Astrocyte (in vitro differentiated cells and primary cell): ENCODE measurements around the gene USP17L27. TPM values are rescaled to one million over a fixed set of nuclear protein-coding genes. Genes with fewer than 3 reads are reported as not detected.
"Not testable (repeated sequence)": the region's sequence is repeated elsewhere in the genome, so short reads cannot be mapped to it uniquely, and the experiment has no call there.

Source experiments
- DNase-seq: peaks from one replicate; pipeline ENCODE4 v3.0.0-alpha.2; 2010; ENCODE audit warnings: low read depth
- FAIRE-seq: peaks from 2 replicates; lab custom pipeline; 2011; peaks lifted over from hg19 to GRCh38; lab: Jason Lieb, UNC
- H2AFZ ChIP-seq: 2 replicates; pipeline ENCODE4 v1.6.0; 2012; ENCODE audit warnings: low read depth, low read length, inconsistent platforms
- H3K27ac ChIP-seq: 2 replicates; pipeline ENCODE4 v1.5.1; 2011; ENCODE audit warnings: low read depth, low read length, inconsistent platforms
- H3K27me3 ChIP-seq: 2 replicates; pipeline ENCODE4 v1.6.0; 2011; ENCODE audit warnings: low read length, inconsistent platforms; ENCODE audit not compliant: insufficient read depth
- H3K36me3 ChIP-seq: 2 replicates; pipeline ENCODE4 v1.5.1; 2011; ENCODE audit warnings: low read length, inconsistent platforms; ENCODE audit not compliant: insufficient read depth
- H3K4me1 ChIP-seq: 2 replicates; pipeline ENCODE4 v1.5.1; 2011; ENCODE audit warnings: low read length, inconsistent platforms; ENCODE audit not compliant: insufficient read depth
- H3K4me2 ChIP-seq: 2 replicates; pipeline ENCODE4 v1.6.0; 2012; ENCODE audit warnings: low read length, inconsistent platforms
- H3K4me3 ChIP-seq: 2 replicates; pipeline ENCODE4 v1.5.1; 2011; ENCODE audit warnings: low read depth, mild to moderate bottlenecking, low read length, inconsistent platforms; ENCODE audit not compliant: insufficient read depth
- H3K79me2 ChIP-seq: 2 replicates; pipeline ENCODE4 v1.6.0; 2012; ENCODE audit warnings: mild to moderate bottlenecking, low read length, inconsistent platforms; ENCODE audit not compliant: insufficient read depth
- H3K9ac ChIP-seq: 2 replicates; pipeline ENCODE4 v1.6.0; 2012; ENCODE audit warnings: mild to moderate bottlenecking, low read length, inconsistent platforms
- H3K9me3 ChIP-seq: 2 replicates; pipeline ENCODE4 v1.5.1; 2012; ENCODE audit warnings: low read depth, mild to moderate bottlenecking, low read length, inconsistent platforms; ENCODE audit not compliant: insufficient read depth
- H4K20me1 ChIP-seq: 2 replicates; pipeline ENCODE4 v1.6.0; 2012; ENCODE audit warnings: low read length, inconsistent platforms; ENCODE audit not compliant: insufficient read depth
- H3K27ac Mint-ChIP-seq: one replicate; pipeline ENCODE4 v1.8.0; 2021; ENCODE audit warnings: mild to moderate bottlenecking, mixed read lengths; ENCODE audit not compliant: unreplicated experiment
- H3K27me3 Mint-ChIP-seq: one replicate; pipeline ENCODE4 v1.8.0; 2021; ENCODE audit warnings: low read depth, mixed read lengths; ENCODE audit not compliant: unreplicated experiment
- H3K36me3 Mint-ChIP-seq: one replicate; pipeline ENCODE4 v1.8.0; 2021; ENCODE audit warnings: low read depth, mixed read lengths; ENCODE audit not compliant: unreplicated experiment
- H3K4me1 Mint-ChIP-seq: one replicate; pipeline ENCODE4 v1.8.0; 2021; ENCODE audit warnings: low read depth, mixed read lengths; ENCODE audit not compliant: unreplicated experiment
- H3K4me3 Mint-ChIP-seq: one replicate; pipeline ENCODE4 v1.8.0; 2021; ENCODE audit warnings: mild to moderate bottlenecking, moderate library complexity, mixed read lengths; ENCODE audit not compliant: unreplicated experiment
- H3K9me3 Mint-ChIP-seq: one replicate; pipeline ENCODE4 v1.8.0; 2021; ENCODE audit warnings: mild to moderate bottlenecking, mixed read lengths; ENCODE audit not compliant: unreplicated experiment
- total RNA-seq: library from RNA; stranded (reverse); gene quantifications from 2 replicates; pipeline ENCODE4 v1.2.1, GENCODE V29; 2021

Gene USP17L27
- total RNA-seq, 1 donor from 2014 or later: not detected

GRCh38 chr4:9348593-9348992, 4.6 kb downstream of the USP17L27 start, which contains the start of gene USP17L28:
Gene USP17L28 (plus strand): TSS chr4:9348893. CDS start chr4:9348893, 0 bp downstream.
- not testable (repeated sequence) for H4K20me1 ChIP-seq, DNase-seq, H3K4me3 Mint-ChIP-seq, H3K9ac ChIP-seq, H3K27ac ChIP-seq, H3K4me2 ChIP-seq, H3K4me1 Mint-ChIP-seq, H3K27me3 Mint-ChIP-seq, H3K4me1 ChIP-seq, H3K27me3 ChIP-seq, H3K9me3 Mint-ChIP-seq, H3K36me3 Mint-ChIP-seq, FAIRE-seq, H3K36me3 ChIP-seq, H2AFZ ChIP-seq, H3K4me3 ChIP-seq, H3K79me2 ChIP-seq, H3K9me3 ChIP-seq, H3K27ac Mint-ChIP-seq

GRCh38 chr4:9350866-9351265, 6.9 kb downstream of the USP17L27 start:
- not testable (repeated sequence) for H3K9me3 ChIP-seq, H4K20me1 ChIP-seq, H2AFZ ChIP-seq, H3K79me2 ChIP-seq, H3K27me3 ChIP-seq, H3K4me2 ChIP-seq, FAIRE-seq, H3K4me1 Mint-ChIP-seq, H3K9ac ChIP-seq, H3K4me1 ChIP-seq, H3K36me3 Mint-ChIP-seq, H3K27ac Mint-ChIP-seq, H3K36me3 ChIP-seq, H3K4me3 Mint-ChIP-seq, H3K9me3 Mint-ChIP-seq, H3K27ac ChIP-seq, H3K4me3 ChIP-seq, DNase-seq, H3K27me3 Mint-ChIP-seq

GRCh38 chr4:9353338-9353737, 9.4 kb downstream of the USP17L27 start, which contains the start of gene USP17L29:
Gene USP17L29 (plus strand): TSS chr4:9353638. CDS start chr4:9353638, 0 bp downstream.
- H3K27me3 ChIP-seq, H3K36me3 ChIP-seq, H3K79me2 ChIP-seq, H3K9me3 ChIP-seq, H3K27me3 Mint-ChIP-seq, H3K4me2 ChIP-seq, H3K36me3 Mint-ChIP-seq, H3K4me1 ChIP-seq, H3K27ac Mint-ChIP-seq, H3K9ac ChIP-seq, H2AFZ ChIP-seq, H3K4me3 Mint-ChIP-seq, H4K20me1 ChIP-seq, DNase-seq, H3K4me1 Mint-ChIP-seq, H3K9me3 Mint-ChIP-seq, H3K27ac ChIP-seq, FAIRE-seq, H3K4me3 ChIP-seq: not testable (repeated sequence)

GRCh38 chr4:9362829-9363228, 18.9 kb downstream of the USP17L27 start, which contains the start of gene USP17L30:
Gene USP17L30 (plus strand): TSS chr4:9363129. CDS start chr4:9363129, 0 bp downstream.
- H3K9me3 ChIP-seq, H3K79me2 ChIP-seq, H3K4me1 Mint-ChIP-seq, DNase-seq, H3K4me2 ChIP-seq, H3K27me3 ChIP-seq, H3K27ac ChIP-seq, H3K36me3 Mint-ChIP-seq, H3K9me3 Mint-ChIP-seq, H3K36me3 ChIP-seq, H4K20me1 ChIP-seq, H3K4me3 ChIP-seq, H3K4me1 ChIP-seq, H2AFZ ChIP-seq, H3K4me3 Mint-ChIP-seq, H3K27me3 Mint-ChIP-seq, H3K27ac Mint-ChIP-seq, FAIRE-seq, H3K9ac ChIP-seq: not testable (repeated sequence)

GRCh38 chr4:9379881-9380280, 35.9 kb downstream of the USP17L27 start:
- not testable (repeated sequence) for H4K20me1 ChIP-seq, H3K9ac ChIP-seq, H3K4me2 ChIP-seq, H3K27ac Mint-ChIP-seq, H3K27ac ChIP-seq, H3K4me3 Mint-ChIP-seq, H3K36me3 Mint-ChIP-seq, H3K4me1 ChIP-seq, H3K27me3 Mint-ChIP-seq, H3K9me3 ChIP-seq, FAIRE-seq, H3K4me3 ChIP-seq, H3K27me3 ChIP-seq, H3K9me3 Mint-ChIP-seq, H3K4me1 Mint-ChIP-seq, H3K79me2 ChIP-seq, H2AFZ ChIP-seq, H3K36me3 ChIP-seq, DNase-seq

GRCh38 chr4:9381012-9381534, 37.1 kb downstream of the USP17L27 start:
- not testable (repeated sequence) for H3K36me3 Mint-ChIP-seq, H3K27ac Mint-ChIP-seq, H4K20me1 ChIP-seq, H3K9ac ChIP-seq, H3K9me3 ChIP-seq, FAIRE-seq, H3K9me3 Mint-ChIP-seq, DNase-seq, H3K4me1 ChIP-seq, H3K27me3 ChIP-seq, H3K4me1 Mint-ChIP-seq, H3K36me3 ChIP-seq, H3K4me3 Mint-ChIP-seq, H3K79me2 ChIP-seq, H3K4me3 ChIP-seq, H3K27me3 Mint-ChIP-seq, H3K27ac ChIP-seq
- H2AFZ ChIP-seq: peak overlapping the region; percentile 41
- peak overlapping the region; percentile 59 for H3K4me2 ChIP-seq
